HuH-7 (cell line): ENCODE data around the gene CETN1.
A peak's percentile ranks its signal among the peaks of the same experiment; 100 is the strongest.

ENCODE experiments used
- DNase-seq: peaks from one replicate; pipeline ENCODE4 v3.0.0; 2011; ENCODE audit warnings: low spot score

The CETN1 gene

GRCh38 chr18:623761-624620 lies 43.8 kb downstream of the CETN1 start:
- peak; percentile 51 for DNase-seq

GRCh38 chr18:627231-627630 lies 47.1 kb downstream of the CETN1 start:
- no peak for DNase-seq

- DNase-seq, result no peak
Observed at GRCh38 chr18:629269-630150, 49.3 kb downstream of the CETN1 start.

DNA sequence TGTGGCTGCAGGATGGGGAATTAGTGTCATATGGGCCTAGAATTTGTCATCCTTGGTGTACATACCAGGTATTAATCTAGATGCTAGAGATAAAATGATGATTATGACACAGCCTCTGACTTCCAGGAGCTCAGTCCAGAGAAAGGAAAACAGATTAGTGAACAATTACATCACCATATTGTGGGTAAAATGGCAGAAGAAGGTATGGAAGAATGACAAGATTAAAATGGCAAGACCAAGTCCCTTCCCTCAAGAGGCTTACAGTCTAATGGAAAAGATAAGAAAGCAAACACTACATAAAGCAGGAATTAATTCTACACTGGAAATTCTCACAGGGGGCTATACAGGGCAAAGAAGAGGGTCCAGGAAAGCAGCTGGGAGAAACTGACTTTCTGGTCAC lies 51.4 kb downstream of the CETN1 start:
- no peak for DNase-seq
